Measurements from ENCODE around the gene SOX8.
A peak's percentile ranks its signal among the peaks of the same experiment; 100 is the strongest.
"Not testable (repeated sequence)": the region's sequence is repeated elsewhere in the genome, so short reads cannot be mapped to it uniquely, and the experiment has no call there.

SOX8 gene

DNA sequence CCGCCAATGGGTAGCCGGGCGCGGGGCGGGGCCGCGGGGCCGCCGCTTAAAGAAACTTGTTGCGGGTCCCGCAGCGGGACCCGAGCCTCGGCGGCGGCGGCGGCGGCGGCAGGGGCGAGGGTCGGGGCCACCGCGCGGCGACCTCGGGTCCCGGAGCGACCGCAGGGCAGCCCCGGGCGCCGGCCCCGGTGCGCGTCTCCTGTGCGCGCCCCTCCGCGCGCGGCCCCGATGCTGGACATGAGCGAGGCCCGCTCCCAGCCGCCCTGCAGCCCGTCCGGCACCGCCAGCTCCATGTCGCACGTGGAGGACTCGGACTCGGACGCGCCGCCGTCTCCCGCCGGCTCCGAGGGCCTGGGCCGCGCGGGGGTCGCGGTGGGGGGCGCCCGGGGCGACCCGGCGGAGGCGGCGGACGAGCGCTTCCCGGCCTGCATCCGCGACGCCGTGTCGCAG is at the start of gene SOX8:
Gene SOX8 (plus strand): TSS at position 76 of the 450 bp plus-strand sequence. CDS start 153 bp downstream, at position 229.
- DNase-seq = no peak

DNA sequence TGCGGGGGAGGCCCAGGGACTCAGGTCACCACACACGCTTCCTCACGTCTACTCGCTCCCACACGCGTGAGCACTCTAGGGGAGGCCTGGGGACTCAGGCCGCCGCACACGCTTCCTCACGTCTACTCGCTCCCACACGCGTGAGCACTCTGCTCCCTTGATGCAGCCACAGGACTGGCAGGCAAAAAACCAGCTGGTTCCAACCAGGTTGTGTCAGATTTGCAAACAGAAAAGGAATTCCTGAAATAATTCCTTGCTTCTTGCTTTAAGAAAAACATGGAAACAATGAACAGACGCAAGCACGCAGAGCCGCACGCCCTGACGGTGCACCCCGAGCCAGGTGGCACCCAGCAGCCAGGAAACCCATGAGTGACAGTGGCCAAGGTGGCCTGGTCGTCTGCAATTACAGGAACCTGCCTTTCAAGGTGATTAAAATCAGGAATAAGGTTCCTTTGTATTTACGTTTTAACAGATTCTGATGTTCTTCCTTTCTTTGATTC is 48.7 kb upstream of the SOX8 start:
- DNase-seq = no peak

DNA sequence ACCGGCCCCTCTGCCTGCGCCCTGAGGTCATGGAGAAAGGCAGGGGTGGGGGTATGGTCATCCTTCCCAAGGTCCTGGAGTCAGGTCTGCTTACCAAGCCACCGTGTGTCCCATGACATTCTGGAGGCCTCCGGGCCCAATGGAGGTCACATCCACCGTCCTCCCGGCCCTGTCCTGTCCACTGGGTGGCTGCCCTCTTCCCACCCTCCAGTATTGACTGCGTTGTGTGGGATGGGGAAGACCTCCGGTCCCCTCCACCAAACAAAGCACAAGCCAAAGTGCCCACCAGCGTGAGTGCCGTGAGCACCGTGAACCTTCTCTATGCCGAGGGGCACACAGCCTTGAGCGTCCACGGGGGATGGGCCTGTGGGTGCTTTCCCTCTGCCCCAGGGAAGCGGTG is 48.0 kb upstream of the SOX8 start:
- DNase-seq = no peak

- DNase-seq = no peak
These were observed 47.4 kb upstream of the SOX8 start for GRCh38 chr16:934178-934577.

DNA sequence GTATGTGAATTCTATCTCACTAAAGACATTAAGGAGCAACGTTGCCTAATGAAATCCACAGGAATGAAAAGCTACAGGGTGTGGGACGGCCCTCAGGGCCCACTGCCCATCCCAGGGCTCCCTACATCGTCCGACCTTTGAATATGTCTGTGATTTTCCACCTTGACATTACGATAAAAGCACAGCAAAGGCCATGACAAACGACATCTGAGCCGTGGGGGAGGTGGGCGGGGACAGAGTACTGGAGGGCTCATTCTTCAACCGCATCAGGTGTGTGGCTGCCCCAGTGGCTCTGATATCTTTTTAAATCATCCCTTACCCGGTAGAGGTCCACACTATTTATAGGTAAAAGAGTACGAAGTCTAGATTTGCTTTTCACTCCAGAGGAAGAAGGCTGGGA is 45.9 kb upstream of the SOX8 start:
- DNase-seq = no peak

- no peak for DNase-seq
These were observed 44.3 kb upstream of the SOX8 start for GRCh38 chr16:937311-937710.

DNA sequence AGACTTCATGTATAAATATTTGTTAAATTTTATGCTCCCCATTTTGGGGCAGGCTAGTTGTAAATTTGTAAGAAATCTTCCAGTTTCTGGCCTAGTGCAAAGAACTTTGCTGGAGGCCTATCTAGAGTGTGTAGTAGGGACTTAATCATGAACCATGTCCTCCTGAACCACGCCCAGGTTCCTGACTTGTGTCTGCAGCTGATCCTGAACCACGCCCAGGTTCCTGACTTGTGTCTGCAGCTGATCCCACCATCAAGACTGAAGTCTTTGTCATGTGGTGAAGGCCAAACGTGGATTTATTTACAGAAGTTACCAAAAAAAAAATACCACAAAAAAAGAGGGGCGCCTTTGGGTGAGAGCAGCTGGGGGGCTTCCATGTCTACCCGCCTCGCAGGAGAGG is 43.8 kb upstream of the SOX8 start:
- no peak for DNase-seq

GRCh38 chr16:938136-938535 is 43.4 kb upstream of the SOX8 start:
- DNase-seq = no peak

DNA sequence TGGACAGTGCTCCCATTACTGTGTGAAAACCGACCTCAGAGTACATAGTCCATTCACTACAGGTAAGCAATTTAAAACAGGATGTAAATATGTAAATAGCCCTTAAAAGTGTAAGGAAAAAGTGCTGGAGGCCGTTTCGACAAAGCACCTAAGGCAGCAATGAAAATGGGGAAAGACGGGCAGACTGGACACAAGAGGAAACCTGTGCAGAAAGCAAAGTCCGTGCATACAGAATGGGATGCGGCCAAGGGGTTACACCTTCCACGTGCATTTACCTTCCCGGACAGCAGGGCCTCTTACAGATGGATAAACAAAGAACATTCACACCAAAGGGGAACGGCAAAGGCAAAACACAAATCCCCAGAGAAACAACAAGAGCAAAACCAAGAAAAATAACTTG is 42.8 kb upstream of the SOX8 start:
- no peak for DNase-seq

DNA sequence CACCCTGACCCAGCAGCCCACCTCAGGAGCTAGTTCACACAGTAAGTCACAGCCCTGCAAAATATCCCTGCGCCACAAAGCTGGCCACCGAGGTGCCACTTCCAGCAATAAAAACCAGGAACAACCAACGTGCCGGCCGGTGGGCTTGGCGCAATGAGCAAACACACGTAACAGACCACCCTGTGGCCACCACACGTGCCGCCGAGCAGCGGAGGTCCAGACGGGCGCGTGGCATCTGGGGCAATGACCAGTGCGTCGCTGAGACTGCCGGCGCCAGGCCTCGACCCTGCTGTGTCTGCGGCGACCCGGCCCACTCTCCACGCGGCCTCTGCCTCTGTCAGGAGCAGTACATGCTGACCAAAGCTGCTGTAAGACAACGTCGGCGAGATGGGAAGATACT is 42.3 kb upstream of the SOX8 start:
- no peak for DNase-seq

- DNase-seq = no peak
These were observed 41.6 kb upstream of the SOX8 start for GRCh38 chr16:939941-940340.

DNA sequence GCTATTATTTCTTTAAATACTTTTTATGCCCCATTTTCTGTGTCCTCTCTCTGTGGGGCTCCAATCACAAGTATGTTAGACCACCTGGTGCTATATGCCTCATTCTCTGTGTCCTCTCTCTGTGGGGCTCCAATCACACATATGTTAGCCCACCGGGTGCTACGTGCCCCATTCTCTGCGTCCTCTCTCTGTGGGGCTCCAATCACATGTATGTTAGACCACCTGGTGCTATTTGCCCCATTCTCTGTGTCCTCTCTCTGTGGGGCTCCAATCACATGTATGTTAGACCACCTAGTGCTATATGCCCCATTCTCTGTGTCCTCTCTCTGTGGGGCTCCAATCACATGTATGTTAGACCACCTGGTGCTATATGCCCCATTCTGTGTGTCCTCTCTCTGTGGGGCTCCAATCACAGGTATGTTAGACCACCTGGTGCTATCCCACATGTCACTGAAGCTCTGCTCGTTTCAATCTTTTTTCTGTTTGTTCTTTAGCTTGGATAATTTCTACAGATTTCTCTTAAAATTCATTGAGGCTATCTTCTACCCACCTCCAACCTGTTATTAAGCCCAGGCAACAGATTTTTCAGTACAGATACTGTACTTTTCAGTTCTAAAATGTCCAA is 39.0 kb upstream of the SOX8 start:
- DNase-seq = no peak

DNA sequence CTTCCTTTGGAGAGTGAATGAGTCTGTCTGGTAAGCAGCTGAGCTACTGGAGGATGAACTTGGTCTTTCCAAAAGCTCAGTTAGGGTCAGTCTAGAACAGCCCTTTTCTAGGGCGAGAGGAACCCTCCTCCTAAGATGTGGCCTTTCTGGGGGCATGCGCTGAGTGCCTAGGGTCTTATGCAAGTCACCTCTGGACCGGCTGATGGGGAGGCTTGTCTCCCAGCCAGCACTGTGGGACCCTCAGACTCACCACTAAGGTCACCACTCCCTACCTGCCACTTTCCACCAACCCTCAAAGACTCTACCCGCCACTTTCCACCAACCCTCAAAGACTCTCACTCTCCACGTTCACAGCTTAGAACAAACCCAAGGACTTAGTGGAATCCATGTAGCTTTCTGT is 37.6 kb upstream of the SOX8 start:
- DNase-seq = no peak

- no peak for DNase-seq
These were observed 36.1 kb upstream of the SOX8 start for GRCh38 chr16:945271-946047.

- no peak for DNase-seq
These were observed 35.5 kb upstream of the SOX8 start for GRCh38 chr16:946048-946395.

DNA sequence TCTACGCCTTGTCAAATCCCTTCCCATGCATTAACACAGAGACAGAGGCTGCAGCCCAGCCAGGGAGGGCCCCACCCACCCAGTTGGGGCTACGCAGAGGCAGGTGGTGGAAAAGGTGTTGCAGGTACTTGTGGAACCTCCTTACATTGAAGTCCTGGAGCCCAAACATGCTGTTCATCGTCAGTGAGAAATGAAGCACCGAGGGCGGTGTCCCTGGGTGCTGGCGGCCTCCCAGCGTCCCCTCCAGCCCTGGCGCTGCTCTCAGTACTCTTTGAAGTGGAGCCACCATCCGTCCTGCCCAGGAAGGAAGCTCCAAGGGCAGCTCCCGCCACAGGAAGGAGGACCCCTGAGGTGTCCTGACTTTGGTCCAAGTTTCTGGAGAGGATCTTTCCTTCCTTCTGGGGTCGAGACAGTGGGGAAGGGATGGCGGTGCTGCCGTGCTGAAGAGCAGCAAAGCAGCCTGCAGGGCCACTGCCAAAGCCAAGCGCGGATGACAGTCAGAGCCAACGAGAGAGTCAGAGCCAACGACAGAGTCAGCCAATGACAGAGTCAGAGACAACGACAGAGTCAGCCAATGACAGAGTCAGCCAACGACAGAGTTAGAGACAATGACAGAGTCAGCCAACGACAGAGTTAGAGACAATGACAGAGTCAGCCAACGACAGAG is 34.2 kb upstream of the SOX8 start:
- no peak for DNase-seq

- DNase-seq = not testable (repeated sequence)
These were observed 33.7 kb upstream of the SOX8 start for GRCh38 chr16:947922-948303.

- DNase-seq = not testable (repeated sequence)
These were observed 32.8 kb upstream of the SOX8 start for GRCh38 chr16:948767-949166.

DNA sequence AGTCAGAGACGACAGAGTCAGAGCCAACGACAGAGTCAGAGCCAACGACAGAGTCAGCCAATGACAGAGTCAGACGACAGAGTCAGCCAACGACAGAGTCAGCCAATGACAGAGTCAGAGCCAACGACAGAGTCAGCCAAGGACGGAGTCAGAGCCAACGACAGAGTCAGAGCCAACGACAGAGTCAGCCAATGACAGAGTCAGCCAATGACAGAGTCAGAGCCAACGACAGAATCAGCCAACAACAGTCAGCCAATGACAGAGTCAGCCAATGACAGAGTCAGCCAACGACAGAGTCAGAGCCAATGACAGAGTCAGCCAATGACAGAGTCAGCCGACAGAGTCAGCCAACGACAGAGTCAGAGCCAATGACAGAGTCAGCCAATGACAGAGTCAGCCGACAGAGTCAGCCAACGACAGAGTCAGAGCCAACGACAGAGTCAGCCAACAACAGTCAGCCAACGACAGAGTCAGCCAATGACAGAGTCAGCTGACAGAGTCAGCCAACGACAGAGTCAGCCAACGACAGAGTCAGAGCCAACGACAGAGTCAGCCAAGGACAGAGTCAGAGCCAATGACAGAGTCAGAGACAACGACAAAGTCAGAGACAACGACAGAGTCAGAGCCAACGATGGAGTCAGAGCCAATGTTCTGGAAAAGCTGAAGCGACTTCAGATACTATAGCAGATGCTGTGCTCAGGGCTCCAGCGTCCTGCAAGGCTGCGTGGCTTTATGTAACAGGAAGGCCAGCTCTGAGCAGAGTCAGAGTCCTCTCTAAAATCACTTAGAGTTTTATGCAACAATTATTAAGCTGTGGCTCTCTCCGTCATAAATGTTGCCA is 30.6 kb upstream of the SOX8 start:
- not testable (repeated sequence) for DNase-seq

DNA sequence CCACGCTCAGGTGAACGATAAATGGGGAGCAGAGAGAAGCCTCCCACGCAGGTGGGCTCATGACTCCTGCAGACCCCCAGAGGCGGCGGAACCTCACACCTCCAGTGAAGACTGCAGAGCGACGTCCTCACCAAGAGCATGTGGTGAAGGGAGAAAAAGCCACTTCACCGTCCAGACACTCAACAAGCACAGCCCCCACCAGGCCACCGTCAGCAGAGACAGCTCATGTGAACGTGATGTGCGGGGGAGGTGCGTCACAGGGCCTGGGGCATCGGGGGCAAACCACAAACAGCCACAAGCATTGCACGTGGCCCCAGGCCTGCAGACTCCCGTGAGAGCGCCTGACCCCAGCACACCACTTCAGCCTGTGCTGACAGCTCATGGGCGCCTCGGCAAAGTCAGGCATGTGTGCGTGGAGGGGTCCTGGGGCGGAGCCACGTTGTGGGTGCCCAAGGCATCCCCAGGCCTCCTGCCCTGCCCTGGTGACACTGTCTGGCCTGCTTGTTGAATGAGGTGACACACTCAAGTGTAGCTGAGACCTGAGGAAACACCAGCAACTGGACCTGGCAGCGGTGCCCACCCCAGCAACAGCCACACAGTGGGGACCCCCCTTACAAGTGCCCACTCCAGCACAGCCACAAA is 29.8 kb upstream of the SOX8 start:
- DNase-seq = no peak

- DNase-seq = no peak
These were observed 29.2 kb upstream of the SOX8 start for GRCh38 chr16:952321-952720.

GRCh38 chr16:953818-954217 is 27.8 kb upstream of the SOX8 start:
- DNase-seq = peak; percentile 12

GRCh38 chr16:955766-956165 is 25.8 kb upstream of the SOX8 start:
- DNase-seq = not testable (repeated sequence)
